GM20431 (cell line): ENCODE results near the gene VSIG10L.

Experiments
- in situ Hi-C: fragments of 300-500 bp; cut with MseI, MboI; formaldehyde crosslinking; loops from one replicate; pipeline ENCODE4 v1.15.0; 2020; ENCODE audit warnings: low sequenced_read_pairs; ENCODE audit not compliant: unreplicated experiment

VSIG10L gene

DNA sequence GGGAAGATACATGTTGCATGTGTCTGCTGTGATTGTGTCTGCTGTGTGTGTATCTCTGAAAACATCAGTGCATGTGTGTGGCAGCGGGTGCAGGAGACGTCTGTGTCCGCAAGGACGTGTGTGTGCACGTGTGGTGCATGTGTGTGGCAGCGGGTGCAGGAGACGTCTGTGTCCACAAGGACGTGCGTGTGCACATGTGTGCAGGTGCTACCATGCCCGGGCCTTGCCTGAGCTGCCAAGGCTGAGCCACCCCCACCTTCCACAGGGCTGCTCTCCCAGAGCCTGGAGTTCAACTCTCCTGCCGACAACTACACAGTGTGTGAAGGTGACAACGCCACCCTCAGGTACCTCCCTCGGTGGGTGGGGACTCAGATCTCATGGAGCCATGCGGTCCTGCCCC, 20.1 kb downstream of the VSIG10L start:
- in situ Hi-C loops = no loop called here

DNA sequence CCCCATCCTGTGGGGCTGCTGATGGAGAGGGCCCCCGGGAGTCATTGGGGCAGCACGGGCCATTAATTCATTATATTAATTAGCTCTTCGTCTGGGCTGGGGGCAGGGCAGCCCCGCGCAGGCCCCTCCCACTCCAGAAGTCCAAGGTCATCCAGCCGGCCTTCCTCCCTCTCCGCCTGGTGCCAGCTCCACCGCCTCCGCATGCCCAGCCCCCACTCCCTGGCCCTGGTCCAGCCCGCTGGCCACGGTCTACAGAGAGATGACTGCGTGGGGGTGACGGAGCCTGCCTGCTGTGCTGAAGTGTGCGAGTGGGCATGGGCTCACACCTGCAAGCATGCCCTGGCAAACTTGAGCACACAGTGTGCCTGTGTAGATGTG, 21.7 kb downstream of the VSIG10L start:
- in situ Hi-C loops = no loop called here

DNA sequence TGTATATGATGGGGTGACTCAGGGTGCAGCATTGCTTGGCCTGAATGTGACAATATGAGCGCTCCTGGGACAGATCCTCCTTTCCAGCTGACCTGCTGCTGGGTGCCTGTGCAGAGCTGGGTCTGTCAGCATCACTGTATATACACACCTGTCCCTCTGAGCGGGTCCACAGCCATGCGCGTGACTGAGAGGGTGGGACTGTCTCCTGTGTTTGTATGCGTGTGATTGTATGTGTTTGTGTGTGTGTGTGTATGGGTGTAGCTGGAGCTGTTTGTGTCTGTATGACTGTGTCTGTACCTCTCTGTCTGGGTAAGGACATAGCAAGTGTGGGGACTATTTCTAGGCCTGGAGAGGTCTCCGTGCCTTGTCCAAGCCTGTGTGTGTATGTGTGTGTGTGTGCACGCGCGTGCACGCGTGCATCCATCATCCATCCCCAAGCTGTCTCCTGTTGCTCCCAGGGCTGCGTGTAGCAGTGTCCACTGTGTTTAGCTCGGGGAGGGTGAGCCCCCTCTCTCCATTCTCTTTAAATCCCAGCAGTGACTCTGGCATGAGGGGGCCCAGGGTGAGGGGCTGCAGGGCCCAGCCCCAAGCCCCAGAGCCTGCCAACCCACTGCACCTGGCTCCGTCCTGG, 22.2 kb downstream of the VSIG10L start:
- in situ Hi-C loops = no loop called here

DNA sequence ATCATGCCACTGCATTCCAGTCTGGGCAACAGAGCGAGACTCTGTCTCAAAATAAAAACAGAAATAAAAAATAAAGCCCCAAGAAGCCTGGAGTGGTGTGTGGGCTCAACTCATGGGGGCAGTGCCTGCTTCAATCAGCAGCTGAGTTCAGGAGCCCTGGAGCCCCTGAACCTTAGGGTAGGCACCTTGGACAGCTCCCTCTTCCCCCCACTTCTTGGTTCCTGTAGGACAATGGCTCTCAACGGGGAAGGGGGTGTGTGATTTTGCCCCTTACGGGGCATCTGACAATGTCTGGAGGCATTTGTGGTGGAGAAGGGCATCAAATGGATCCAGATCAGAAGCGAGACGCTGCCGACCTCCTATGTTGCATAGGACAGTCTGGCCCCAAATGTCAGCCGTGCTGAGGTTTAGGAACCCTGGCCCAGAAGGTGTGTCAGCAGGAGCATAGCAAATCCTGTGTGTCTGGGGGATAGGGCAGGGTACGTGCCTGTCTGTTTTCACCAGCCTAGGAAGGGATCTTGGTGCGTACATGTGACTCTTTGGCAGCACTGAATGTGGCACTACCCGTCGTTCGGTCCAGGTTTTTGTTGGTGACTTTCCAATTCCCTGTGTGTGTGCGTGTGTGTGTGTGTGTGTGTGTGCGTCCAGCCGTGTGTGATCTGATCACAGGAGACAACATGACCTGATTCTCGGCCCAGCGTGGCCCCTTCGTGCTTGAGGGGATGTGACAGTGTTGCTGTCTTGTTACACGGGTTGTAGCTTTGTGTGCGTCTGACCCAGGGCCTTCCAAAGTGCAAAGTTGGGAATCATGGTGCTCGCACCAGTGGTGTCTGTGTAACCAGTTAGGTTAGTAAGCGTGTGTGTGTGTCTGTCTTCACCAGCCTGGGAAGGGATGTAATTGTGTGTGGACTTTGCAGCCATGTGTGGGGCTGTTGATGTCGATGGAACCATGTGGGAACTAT, 23.0 kb downstream of the VSIG10L start:
- in situ Hi-C loops = no loop called here

DNA sequence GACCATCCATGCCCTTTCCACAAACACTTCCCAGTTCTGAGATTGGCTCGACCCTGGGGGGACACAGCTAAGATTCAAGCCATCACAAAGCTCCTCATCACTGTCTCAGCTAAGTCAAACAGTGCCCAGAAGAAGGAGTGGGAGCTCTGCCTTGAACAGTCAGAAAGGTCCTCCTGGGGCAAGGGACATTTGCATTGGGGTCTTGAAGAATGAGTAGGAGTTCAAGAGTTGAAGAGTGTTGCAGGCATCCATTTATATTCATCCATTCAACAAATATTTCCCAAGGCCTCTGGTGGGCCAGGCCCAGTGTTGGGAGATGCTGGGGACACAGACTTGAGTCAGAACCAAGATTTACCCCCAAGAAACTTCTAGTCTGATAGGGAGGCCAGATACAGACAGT, 24.0 kb downstream of the VSIG10L start:
- in situ Hi-C loops = no loop called here

DNA sequence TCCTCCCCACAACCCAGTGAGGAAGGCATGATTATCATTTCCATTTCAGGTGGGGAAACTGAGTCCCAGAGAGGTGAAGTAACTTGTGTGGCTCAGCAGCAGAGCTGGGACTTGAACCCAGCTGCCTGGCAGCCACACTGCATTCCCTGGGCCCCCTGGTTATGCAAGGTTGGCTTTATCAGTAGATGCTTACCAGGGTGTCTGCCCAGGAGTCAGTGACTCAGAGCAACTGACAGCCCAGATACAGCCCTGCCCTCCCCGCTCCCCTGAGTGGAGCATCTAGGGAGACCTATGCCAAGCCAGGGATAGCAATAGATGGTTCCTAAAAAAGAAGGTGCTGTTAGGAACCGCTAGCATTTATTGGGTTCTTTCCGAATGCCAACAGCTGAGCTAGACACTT, 24.6 kb downstream of the VSIG10L start:
- in situ Hi-C loops = no loop called here

DNA sequence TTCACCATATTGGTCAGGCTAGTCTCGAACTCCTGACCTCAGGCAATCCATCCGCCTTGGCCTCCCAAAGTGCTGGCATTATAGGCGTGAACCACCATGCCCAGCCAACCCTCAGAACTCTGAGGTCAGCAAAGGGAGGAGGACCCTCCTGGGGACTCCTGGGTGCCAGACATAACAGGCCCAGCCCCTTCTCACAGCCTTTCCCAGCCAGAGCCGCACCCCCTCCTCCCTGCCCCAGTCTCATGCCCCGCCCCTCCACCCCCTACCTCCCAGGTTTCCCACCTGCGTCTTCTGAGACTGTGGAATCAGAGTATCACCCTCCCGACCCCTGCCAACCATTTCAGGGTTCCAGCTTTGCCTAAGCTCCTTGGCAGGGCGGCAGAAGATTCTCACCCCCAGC, 25.3 kb downstream of the VSIG10L start:
- in situ Hi-C loops = no loop called here

DNA sequence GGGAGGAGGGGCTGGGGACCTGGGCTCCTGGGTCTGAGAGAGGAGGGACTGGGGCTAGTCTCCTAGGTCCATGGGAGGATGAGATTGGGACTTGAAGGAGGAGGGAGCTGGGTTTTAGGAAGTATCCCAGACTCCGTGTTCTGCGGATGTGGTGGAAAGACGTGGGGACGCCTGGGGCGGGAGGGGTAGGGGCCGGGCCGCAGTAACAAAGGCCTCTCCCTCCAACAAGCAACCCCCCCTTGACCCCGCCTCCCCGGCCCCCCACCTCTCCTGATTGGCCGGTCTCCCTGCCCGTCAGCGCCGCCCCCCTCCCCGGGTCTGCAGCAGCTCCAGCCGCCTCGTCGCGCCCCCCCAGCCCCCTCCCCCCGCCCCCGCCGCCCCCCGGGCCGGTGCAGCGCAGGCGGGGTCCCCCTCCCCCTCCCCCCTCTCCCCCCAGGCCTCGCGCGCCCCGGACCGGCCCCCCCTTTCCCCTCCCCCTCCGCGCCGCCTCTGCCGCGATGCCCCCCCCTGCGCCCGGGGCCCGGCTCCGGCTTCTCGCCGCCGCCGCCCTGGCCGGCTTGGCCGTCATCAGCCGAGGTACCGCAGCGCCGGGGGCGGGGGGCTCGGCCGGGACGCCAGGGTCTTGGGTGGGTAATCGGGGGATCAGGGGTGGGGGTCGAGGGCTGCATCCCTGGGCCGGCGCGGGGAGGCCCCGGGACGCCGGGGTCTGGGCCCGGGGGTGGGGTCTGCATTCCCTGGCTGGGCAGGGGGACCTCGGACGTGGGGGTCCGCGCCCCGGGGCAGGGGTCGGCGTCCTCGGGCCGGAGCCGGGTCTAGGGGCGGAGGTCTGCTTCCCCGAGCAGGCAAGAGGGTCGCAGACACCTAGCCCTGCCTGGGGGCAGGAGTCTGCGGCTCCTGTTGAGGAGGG, 30.3 kb downstream of the VSIG10L start, which contains the start of gene IGLON5:
TSS of gene IGLON5 (plus strand) at position 294 of the 907 bp plus-strand sequence. CDS start at position 498, 204 bp downstream.
- in situ Hi-C loops = no loop called here

DNA sequence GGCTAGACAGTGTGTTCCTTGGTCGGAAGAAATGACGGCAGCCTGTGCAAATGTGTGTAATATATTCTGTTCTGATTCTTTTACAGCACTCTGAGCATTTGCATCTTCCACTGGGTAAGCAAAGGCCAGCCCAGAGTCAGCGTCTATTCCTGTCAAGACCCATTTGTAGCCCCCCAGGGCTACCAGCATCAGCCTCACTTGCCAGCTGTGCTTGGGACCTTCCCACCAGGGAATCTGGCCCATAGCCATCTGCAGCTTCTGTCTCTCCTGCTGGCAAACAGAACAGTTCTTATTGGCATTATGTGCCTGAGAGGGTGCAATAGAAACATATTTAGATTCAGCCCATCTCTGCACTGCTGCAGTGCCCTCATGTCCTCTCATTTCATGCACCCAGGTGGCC, 36.5 kb downstream of the VSIG10L start:
- in situ Hi-C loops = no loop called here

DNA sequence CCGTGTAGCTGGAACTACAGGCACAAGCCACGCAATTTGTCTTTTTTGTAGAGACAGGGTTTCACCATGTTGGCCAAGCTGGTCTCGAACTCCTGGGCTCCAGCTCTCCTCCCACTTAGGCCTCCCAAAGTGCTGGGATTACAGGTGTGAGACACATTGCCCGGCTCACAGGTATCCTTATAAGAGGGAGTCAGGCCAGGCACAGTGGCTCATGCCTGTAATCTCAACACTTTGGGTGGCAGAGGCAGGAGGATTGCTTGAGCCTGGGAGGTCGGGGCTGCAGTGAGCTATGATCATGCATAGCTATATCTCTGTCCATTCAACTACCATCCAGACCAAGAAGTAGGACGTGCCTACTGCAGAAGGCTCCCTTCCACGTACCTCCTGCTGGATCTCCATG, 40.7 kb downstream of the VSIG10L start:
- in situ Hi-C loops = no loop called here

DNA sequence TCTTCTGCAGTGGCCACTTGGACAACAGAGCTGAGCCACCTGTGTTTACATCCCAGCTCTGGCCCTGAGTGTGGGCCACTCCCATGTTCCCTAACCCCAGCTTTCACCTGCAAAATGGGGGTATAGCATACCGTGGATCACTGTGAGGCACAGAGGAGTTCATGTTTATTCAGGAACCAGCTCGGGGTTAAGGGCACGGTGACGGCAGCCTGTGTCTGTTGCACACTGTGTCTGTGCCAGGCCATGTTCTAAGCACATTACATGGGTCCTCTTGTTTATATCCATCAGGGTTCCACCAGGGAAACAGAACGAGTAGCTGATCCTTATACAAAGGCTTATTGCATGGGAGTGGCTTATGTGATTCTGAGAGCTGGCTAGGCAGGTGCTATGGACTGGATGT, 44.5 kb downstream of the VSIG10L start:
- in situ Hi-C loops = no loop called here

DNA sequence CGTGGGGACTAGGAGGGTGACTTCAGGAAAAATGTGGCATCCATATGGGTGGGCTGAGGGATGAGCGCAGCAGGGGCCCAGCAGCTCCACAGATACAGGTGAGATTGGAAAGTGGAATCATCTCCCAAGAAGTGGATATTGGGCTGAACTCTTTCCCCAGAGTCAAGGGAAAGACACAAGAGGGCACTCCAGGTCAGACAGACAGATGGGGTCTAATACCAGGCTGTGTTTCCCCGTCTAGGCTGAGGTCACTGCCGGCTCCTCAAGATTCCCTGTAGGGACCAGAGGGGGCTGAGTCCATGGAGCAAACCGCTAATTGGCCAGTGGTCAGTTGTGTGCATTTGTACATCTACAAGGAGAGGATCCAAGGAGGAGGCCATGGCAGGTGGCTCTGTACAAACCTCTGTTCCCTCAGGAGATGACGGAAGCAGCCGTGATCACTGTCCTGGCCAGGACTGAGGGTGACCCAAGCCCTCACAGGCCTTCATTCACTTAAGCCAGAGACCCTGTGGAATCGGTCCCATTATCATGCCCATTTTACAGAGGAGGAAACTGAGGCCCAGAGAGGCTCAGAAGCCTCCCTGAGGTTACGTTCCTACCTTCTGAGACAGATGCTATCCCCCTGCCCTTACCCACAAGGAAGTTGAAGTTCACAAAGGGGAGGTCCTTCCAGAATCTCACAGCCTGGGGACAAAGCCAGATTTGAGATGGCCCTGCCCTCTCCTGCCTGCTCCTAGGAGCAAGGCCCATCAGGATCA, 45.4 kb downstream of the VSIG10L start:
- in situ Hi-C loops = no loop called here

DNA sequence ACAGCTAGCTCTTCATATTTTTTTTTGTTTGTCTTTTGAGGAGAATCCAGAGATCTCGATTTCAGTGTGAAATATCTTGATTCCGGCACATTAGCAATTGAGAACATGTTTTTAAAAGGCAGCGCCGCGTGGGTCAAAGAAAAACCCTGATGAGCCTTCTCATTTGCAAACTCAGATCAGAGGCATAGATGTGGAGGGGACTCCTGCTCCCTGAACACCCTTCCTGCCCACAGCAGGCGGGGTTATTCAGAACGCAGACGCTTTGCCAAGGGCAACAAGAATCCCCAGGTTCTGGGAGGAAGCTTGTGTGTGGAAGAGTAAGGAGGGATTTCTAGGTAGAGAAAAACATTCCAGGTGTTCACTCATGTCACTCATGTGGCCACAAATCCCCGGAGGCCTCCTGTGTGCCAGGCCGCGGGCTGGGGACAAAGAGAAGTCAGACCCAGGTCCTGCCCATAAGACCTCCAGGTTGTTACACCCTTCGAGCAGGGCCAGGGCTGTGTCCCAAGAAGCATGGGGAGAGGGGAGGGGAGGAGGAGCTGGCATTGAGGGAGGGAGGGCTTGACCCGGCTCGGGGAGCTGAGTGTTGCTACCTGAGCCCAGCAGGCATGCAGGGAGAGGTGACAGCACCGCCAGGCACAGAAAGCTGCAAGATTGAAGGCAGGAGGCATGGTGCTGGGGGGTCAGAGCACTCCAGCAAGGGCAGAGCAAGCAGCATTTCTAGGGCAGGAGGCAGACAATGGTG, 46.4 kb downstream of the VSIG10L start:
- in situ Hi-C loops = no loop called here

DNA sequence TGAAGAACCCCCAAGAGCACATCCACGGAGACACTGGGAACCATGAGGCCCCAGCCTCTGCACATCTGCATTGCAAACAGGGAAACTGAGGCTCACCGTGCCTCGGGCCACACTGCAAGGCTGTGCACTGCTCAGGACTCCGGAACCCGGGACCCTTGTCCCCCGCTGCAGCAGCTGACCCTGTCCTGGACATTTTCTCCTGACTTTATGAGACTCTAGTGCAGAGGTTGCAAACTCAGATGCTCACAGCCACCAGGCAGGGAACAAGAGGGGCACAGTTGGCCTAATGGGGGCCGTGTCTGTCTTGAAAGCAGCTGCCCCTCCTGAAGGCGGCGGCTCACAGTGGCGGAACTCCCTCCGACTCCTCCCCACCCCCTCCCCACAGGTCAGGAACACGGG, 47.0 kb downstream of the VSIG10L start:
- in situ Hi-C loops = no loop called here

DNA sequence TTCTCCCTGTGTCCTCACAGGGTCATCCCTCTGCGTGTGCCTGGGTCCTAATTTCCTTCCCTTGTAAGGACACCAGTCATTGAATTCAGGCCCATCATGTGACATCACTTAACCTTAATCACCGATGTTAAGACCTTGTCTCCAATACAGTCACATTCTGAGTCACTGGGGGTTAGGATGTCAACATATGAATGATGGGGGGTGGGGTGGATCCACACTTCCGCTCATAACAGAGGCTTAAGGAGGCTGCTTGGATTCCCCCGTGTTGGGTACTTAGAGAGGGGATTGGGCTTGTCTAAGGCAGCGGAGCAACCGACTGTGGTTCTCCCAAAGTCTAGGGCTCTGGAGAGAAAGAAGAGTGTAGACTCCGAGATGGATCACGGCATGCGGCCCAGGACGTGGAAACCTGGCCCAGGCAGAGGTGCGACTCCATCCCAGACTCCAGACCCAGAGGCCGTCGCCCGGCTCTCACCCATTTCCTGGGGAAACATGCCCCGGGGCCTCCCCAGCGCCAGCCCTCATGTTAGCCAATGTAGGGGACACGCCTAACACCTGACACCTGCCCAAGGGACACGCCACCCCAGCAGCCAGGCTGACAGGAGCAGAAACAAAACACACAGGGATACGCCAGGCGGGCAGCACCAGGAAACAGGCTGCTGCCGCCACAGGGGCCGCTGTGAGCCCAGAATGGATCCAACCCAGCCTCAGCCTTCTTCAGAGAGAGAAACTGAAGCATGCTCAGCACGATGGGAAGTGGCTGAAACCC, 47.5 kb downstream of the VSIG10L start:
- in situ Hi-C loops = no loop called here

DNA sequence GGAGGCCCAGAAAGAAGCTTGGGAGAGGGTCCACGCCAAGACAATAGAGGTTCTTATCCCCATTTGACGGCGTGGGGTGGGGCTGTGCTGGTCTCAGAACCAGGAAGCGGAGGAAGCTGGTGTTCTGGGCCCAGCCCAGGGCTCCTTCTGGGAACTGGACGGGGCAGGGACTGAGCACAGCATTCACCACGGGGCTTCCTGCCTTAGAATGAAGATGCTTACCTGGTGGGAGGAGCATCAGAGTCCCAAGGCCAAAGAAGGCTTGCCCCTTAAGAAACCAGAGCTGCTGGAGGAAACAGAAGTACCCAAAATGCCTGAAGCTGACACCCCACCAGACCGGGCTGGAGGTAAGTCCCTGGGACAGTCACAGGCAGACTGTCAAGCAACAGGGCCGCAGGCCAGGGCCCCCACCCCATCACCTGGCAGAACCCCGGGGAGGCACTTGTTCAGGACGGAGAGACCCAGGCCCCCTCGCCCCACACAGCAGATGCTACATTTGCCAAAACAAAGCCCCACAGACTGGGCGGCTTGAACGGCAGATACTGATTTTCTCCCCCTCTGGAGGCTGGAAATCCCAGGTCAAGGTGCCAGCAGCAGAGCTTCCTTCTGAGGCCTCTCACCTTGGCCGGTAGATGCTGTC, 48.2 kb downstream of the VSIG10L start:
- in situ Hi-C loops = no loop called here

DNA sequence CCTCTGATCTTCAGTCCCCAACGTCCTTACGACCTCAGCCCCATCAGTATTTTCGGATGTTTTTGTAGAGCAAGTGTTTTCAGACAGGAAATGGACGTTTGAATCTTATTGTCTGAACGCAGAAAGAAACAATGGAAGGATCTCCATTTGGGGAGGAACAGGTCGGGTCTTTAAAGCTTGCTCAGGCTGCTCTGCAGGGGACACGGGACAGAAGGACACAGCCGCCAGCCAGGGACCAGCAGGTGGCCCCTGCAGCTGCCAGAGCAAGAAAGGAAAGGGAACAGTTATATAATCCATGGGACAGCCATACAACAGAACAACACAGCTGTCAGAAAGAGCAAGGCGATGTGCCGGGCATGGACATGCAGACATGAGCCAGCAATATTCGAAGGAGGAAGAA, 49.0 kb downstream of the VSIG10L start:
- in situ Hi-C loops = no loop called here

DNA sequence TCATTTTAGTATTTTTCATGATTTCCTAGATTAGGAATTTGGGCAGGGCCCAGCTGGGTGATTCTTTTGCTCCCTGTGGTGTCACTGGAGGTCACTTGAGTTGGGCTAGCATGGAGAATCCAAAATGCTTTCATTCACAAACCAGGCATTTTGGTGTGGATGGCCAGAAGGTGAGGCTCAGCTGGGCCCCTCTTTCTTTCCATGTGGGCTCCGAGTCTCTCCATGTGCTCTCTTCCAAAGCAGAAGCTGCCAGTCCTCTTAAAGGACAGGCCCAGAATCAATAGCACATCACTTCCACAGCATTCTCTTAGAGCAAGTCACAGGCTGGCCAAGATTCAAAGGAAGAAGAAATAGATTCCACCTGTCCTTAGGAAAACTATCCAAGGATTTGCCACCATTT, 52.3 kb downstream of the VSIG10L start:
- in situ Hi-C loops = no loop called here
